ENCODE results near the gene MMP17.

GRCh38 chr12:131805421-131805820 lies 22.8 kb upstream of the MMP17 start:
- TF ChIP-seq POLR2A (IDR thresholded peaks at IDR 0.05; ENCODE audit: low read depth, low read length) (no peak), POLR2AphosphoS5 (IDR thresholded peaks at IDR 0.05; ENCODE audit: low read depth, low read length) (no peak)

Data from GM12891 (cell line).